ENCODE data around the gene GPR101.

The GPR101 gene

GRCh38 chrX:137058339-137059127, 24.7 kb upstream of the GPR101 start:
- ATAC-seq = no peak

GRCh38 chrX:137052643-137053235, 18.9 kb upstream of the GPR101 start:
- ATAC-seq = peak; percentile 39
- TF ChIP-seq ARNTL (CRISPR knock-in tag; IDR thresholded peaks at IDR 0.05; ENCODE audit: borderline replicate concordance, low read depth) = no peak
- TF ChIP-seq ZFP30 (CRISPR knock-in tag; IDR thresholded peaks at IDR 0.05) = no peak
- TF ChIP-seq POU6F1 (CRISPR knock-in tag; IDR thresholded peaks at IDR 0.05; ENCODE audit: borderline replicate concordance, low read depth) = no peak
- TF ChIP-seq PPARA (CRISPR knock-in tag; IDR thresholded peaks at IDR 0.05; ENCODE audit: borderline replicate concordance) = no peak
- no peak for TF ChIP-seq ISL1 (CRISPR knock-in tag; IDR thresholded peaks at IDR 0.05)
- no peak for TF ChIP-seq OSR1 (CRISPR knock-in tag; IDR thresholded peaks at IDR 0.05)
- no peak for TF ChIP-seq BACH2 (CRISPR knock-in tag; IDR thresholded peaks at IDR 0.05; ENCODE audit: borderline replicate concordance)
- no peak for TF ChIP-seq GLIS3 (CRISPR knock-in tag; IDR thresholded peaks at IDR 0.05)
- no peak for TF ChIP-seq ZFP3 (CRISPR knock-in tag; IDR thresholded peaks at IDR 0.05)
- no peak for TF ChIP-seq ZNF565 (CRISPR knock-in tag; conservative IDR thresholded peaks at IDR 0.05; ENCODE audit: low read depth)
- TF ChIP-seq CSDC2 (CRISPR knock-in tag; IDR thresholded peaks at IDR 0.05) = no peak
- no peak for TF ChIP-seq CSRNP3 (CRISPR knock-in tag; IDR thresholded peaks at IDR 0.05)
- TF ChIP-seq TOX (CRISPR knock-in tag; IDR thresholded peaks at IDR 0.05; ENCODE audit: borderline replicate concordance) = no peak
- no peak for TF ChIP-seq ZC3H10 (CRISPR knock-in tag; IDR thresholded peaks at IDR 0.05)

More at GRCh38 chrX:137058339-137059127, 24.7 kb upstream of the GPR101 start:
- TF ChIP-seq BACH2 (CRISPR knock-in tag; IDR thresholded peaks at IDR 0.05; ENCODE audit: borderline replicate concordance) (no peak), ZFP30 (CRISPR knock-in tag; IDR thresholded peaks at IDR 0.05) (no peak), ARNTL (CRISPR knock-in tag; IDR thresholded peaks at IDR 0.05; ENCODE audit: borderline replicate concordance, low read depth) (no peak), ISL1 (CRISPR knock-in tag; IDR thresholded peaks at IDR 0.05) (no peak), GLIS3 (CRISPR knock-in tag; IDR thresholded peaks at IDR 0.05) (no peak), PPARA (CRISPR knock-in tag; IDR thresholded peaks at IDR 0.05; ENCODE audit: borderline replicate concordance) (no peak), ZNF565 (CRISPR knock-in tag; conservative IDR thresholded peaks at IDR 0.05; ENCODE audit: low read depth) (no peak), ZNF8 (CRISPR knock-in tag; IDR thresholded peaks at IDR 0.05) (no peak), CSRNP3 (CRISPR knock-in tag; IDR thresholded peaks at IDR 0.05) (no peak), CREB5 (CRISPR knock-in tag; IDR thresholded peaks at IDR 0.05; ENCODE audit: low read depth) (no peak), TOX (CRISPR knock-in tag; IDR thresholded peaks at IDR 0.05; ENCODE audit: borderline replicate concordance) (no peak), TSHZ2 (CRISPR knock-in tag; IDR thresholded peaks at IDR 0.05) (no peak), SNAI2 (CRISPR knock-in tag; IDR thresholded peaks at IDR 0.05) (no peak), ZC3H10 (CRISPR knock-in tag; IDR thresholded peaks at IDR 0.05) (no peak), ZFP3 (CRISPR knock-in tag; IDR thresholded peaks at IDR 0.05) (no peak), OSR1 (CRISPR knock-in tag; IDR thresholded peaks at IDR 0.05) (no peak)
